OCI-LY1 (cell line): ENCODE measurements around the gene ITPRID2.

ENCODE experiments used
- H2AFZ ChIP-seq: fragments of 200-600 bp; sonication (generic), shearing (Covaris generic); 2 replicates; pipeline ENCODE4 v1.6.0; 2014; ENCODE audit warnings: antibody characterized with exemption, mild to moderate bottlenecking, low read length
- H3F3A ChIP-seq: fragments of 200-600 bp; sonication (generic), shearing (Covaris generic); 2 replicates; pipeline ENCODE4 v1.6.0; 2014; ENCODE audit warnings: mild to moderate bottlenecking, antibody characterized with exemption, low read length, moderate library complexity; ENCODE audit not compliant: insufficient read depth
- H3K27ac ChIP-seq: fragments of 200-600 bp; sonication (generic); 2 replicates; pipeline ENCODE4 v1.5.1; 2014; ENCODE audit warnings: low read length, mixed run types, mild to moderate bottlenecking, low read depth; ENCODE audit not compliant: poor library complexity, severe bottlenecking
- H3K27me3 ChIP-seq: fragments of 200-600 bp; sonication (generic); 2 replicates; pipeline ENCODE4 v1.6.0; 2014; ENCODE audit warnings: antibody characterized with exemption, mild to moderate bottlenecking, low read length, moderate library complexity; ENCODE audit not compliant: insufficient read depth
- H3K36me3 ChIP-seq: fragments of 200-600 bp; sonication (generic); 2 replicates; pipeline ENCODE4 v1.6.1; 2014; ENCODE audit warnings: mild to moderate bottlenecking, antibody characterized with exemption, low read length, moderate library complexity, mixed read lengths; ENCODE audit not compliant: insufficient read depth
- H3K4me1 ChIP-seq: fragments of 200-600 bp; sonication (generic); 2 replicates; pipeline ENCODE4 v1.5.1; 2014; ENCODE audit warnings: mild to moderate bottlenecking, low read length, moderate library complexity; ENCODE audit not compliant: insufficient read depth, severe bottlenecking
- H3K4me2 ChIP-seq: fragments of 200-600 bp; sonication (generic), shearing (Covaris generic); 2 replicates; pipeline ENCODE4 v1.6.1; 2014; ENCODE audit warnings: low read length
- H3K4me3 ChIP-seq: fragments of 200-600 bp; sonication (generic); 2 replicates; pipeline ENCODE4 v1.5.1; 2014; ENCODE audit warnings: low read length, low read depth, mild to moderate bottlenecking, mixed read lengths; ENCODE audit not compliant: poor library complexity, severe bottlenecking
- H3K79me2 ChIP-seq: fragments of 200-600 bp; shearing (Covaris generic); 2 replicates; pipeline ENCODE4 v1.6.1; 2016; ENCODE audit warnings: mixed run types, low read length, mixed read lengths; ENCODE audit not compliant: insufficient read depth
- H3K9ac ChIP-seq: fragments of 200-600 bp; sonication (generic), shearing (Covaris generic); 2 replicates; pipeline ENCODE4 v1.6.1; 2014; ENCODE audit warnings: mild to moderate bottlenecking, low read length, mixed read lengths
- H3K9me2 ChIP-seq: fragments of 200-600 bp; sonication (generic), shearing (Covaris generic); 2 replicates; pipeline ENCODE4 v1.6.1; 2014; ENCODE audit warnings: low read depth, mild to moderate bottlenecking, low read length, mixed read lengths
- H3K9me3 ChIP-seq: fragments of 200-600 bp; shearing (Covaris generic); 2 replicates; pipeline ENCODE4 v1.6.1; 2014; ENCODE audit warnings: low read length, mixed read lengths
- H4K20me1 ChIP-seq: fragments of 200-600 bp; sonication (generic), shearing (Covaris generic); 2 replicates; pipeline ENCODE4 v1.6.0; 2016; ENCODE audit warnings: mild to moderate bottlenecking, low read length; ENCODE audit not compliant: insufficient read depth
- CTCF ChIP-seq: fragments of 200-600 bp; sonication (generic), shearing (Covaris generic); IDR thresholded peaks from 2 replicates; pipeline ENCODE4 v1.5.1; 2017; ENCODE audit warnings: mild to moderate bottlenecking, antibody characterized with exemption, low read length, moderate library complexity, mixed read lengths
- EZH2 ChIP-seq: fragments of 200-600 bp; sonication (generic), shearing (Covaris generic); IDR thresholded peaks from 2 replicates; pipeline ENCODE4 v1.8.0; 2017; ENCODE audit warnings: borderline replicate concordance, mixed run types, mild to moderate bottlenecking, antibody characterized with exemption, low read length, moderate library complexity, mixed read lengths

The ITPRID2 gene

GRCh38 chr2:181859123-181859522, 32.4 kb upstream of the ITPRID2 start:
- H3K4me1 ChIP-seq = no peaks in the 10 kb centered on the region
- no peaks in the 10 kb centered on the region for H4K20me1 ChIP-seq
- no peak overlapping the region for H3K4me2 ChIP-seq
- no peaks in the 10 kb centered on the region for H3K9me3 ChIP-seq
- H3K9ac ChIP-seq = no peak overlapping the region
- no peaks in the 10 kb centered on the region for H3K27me3 ChIP-seq
- H2AFZ ChIP-seq = no peak overlapping the region
- no peaks in the 10 kb centered on the region for H3K9me2 ChIP-seq
- TF ChIP-seq EZH2 (no peak), CTCF (no peak)
- H3K36me3 ChIP-seq = no peaks in the 10 kb centered on the region
- no peaks in the 10 kb centered on the region for H3K79me2 ChIP-seq
- H3K27ac ChIP-seq = no peak overlapping the region
- H3F3A ChIP-seq = no peaks in the 10 kb centered on the region
- no peak overlapping the region for H3K4me3 ChIP-seq

GRCh38 chr2:181859803-181860202, 31.7 kb upstream of the ITPRID2 start:
- no peak overlapping the region for H3K9ac ChIP-seq
- H4K20me1 ChIP-seq = no peaks in the 10 kb centered on the region
- no peaks in the 10 kb centered on the region for H3K9me2 ChIP-seq
- H3K27me3 ChIP-seq = no peaks in the 10 kb centered on the region
- H3K9me3 ChIP-seq = no peaks in the 10 kb centered on the region
- H3K27ac ChIP-seq = no peak overlapping the region
- H3K36me3 ChIP-seq = no peaks in the 10 kb centered on the region
- no peak overlapping the region for H3K4me3 ChIP-seq
- H3K4me1 ChIP-seq = no peaks in the 10 kb centered on the region
- H3F3A ChIP-seq = no peaks in the 10 kb centered on the region
- H3K4me2 ChIP-seq = no peak overlapping the region
- no peak overlapping the region for H2AFZ ChIP-seq
- no peaks in the 10 kb centered on the region for H3K79me2 ChIP-seq
- TF ChIP-seq CTCF = no peak
- no peak for TF ChIP-seq EZH2

GRCh38 chr2:181861379-181861778, 30.2 kb upstream of the ITPRID2 start:
- Histone ChIP-seq H3K79me2 (no peaks in the 10 kb centered on the region), H2AFZ (no peak overlapping the region)

More at GRCh38 chr2:181861379-181861778, 30.2 kb upstream of the ITPRID2 start:
- no peak overlapping the region for H3K4me2 ChIP-seq
- H3K9me2 ChIP-seq = no peaks in the 10 kb centered on the region
- no peaks in the 10 kb centered on the region for H3K4me1 ChIP-seq
- no peaks in the 10 kb centered on the region for H3F3A ChIP-seq
- no peak overlapping the region for H3K27ac ChIP-seq
- no peaks in the 10 kb centered on the region for H4K20me1 ChIP-seq
- no peaks in the 10 kb centered on the region for H3K36me3 ChIP-seq
- no peak overlapping the region for H3K4me3 ChIP-seq
- TF ChIP-seq CTCF (no peak), EZH2 (no peak)
- H3K27me3 ChIP-seq = no peaks in the 10 kb centered on the region
- no peaks in the 10 kb centered on the region for H3K9me3 ChIP-seq
- H3K9ac ChIP-seq = no peak overlapping the region
